Brain pericyte (primary cell): ENCODE measurements around the gene SMC6.
A peak's percentile ranks its signal among the peaks of the same experiment; 100 is the strongest.

Experiments used
- DNase-seq: peaks from one replicate; pipeline ENCODE4 v3.0.0-alpha.2; 2012; ENCODE audit warnings: low read depth, low spot score

The SMC6 gene

GRCh38 chr2:17753803-17754663 is at the start of gene SMC6, which contains the start of gene GEN1:
Gene SMC6 (minus strand): TSS chr2:17753810. CDS start chr2:17745946, 7,864 bp downstream.
Gene GEN1 (plus strand): TSS chr2:17754138. CDS start chr2:17759944, 5,806 bp downstream.
- DNase-seq = peak; percentile 77

GRCh38 chr2:17800693-17801458 is 47.3 kb upstream of the SMC6 start:
- no peak for DNase-seq

- no peak for DNase-seq
Measured at GRCh38 chr2:17800219-17800618, 46.6 kb upstream of the SMC6 start.

- no peak for DNase-seq
Measured at GRCh38 chr2:17799301-17800120, 45.9 kb upstream of the SMC6 start.

- no peak for DNase-seq
Measured at GRCh38 chr2:17798338-17798737, 44.7 kb upstream of the SMC6 start.

- no peak for DNase-seq
Measured at GRCh38 chr2:17795309-17795708, 41.7 kb upstream of the SMC6 start.

GRCh38 chr2:17793803-17794354 is 40.3 kb upstream of the SMC6 start:
- no peak for DNase-seq

GRCh38 chr2:17793296-17793695 is 39.7 kb upstream of the SMC6 start:
- no peak for DNase-seq

GRCh38 chr2:17792515-17792914 is 38.9 kb upstream of the SMC6 start:
- DNase-seq = no peak

- no peak for DNase-seq
Measured at GRCh38 chr2:17791817-17792130, 38.2 kb upstream of the SMC6 start.

GRCh38 chr2:17791121-17791816 is 37.7 kb upstream of the SMC6 start:
- no peak for DNase-seq

- no peak for DNase-seq
Measured at GRCh38 chr2:17790536-17790935, 36.9 kb upstream of the SMC6 start.

- DNase-seq = no peak
Measured at GRCh38 chr2:17788773-17789172, 35.2 kb upstream of the SMC6 start.

GRCh38 chr2:17786727-17787126 is 33.1 kb upstream of the SMC6 start:
- DNase-seq = no peak

GRCh38 chr2:17781482-17781881 is 27.9 kb upstream of the SMC6 start:
- no peak for DNase-seq

GRCh38 chr2:17780546-17780945 is 26.9 kb upstream of the SMC6 start:
- DNase-seq = no peak

GRCh38 chr2:17772532-17772931 is 18.9 kb upstream of the SMC6 start:
- DNase-seq = no peak

GRCh38 chr2:17771956-17772355 is 18.3 kb upstream of the SMC6 start:
- no peak for DNase-seq

GRCh38 chr2:17768894-17769293 is 15.3 kb upstream of the SMC6 start:
- DNase-seq = no peak

GRCh38 chr2:17765398-17765797 is 11.8 kb upstream of the SMC6 start:
- no peak for DNase-seq
